GM19043 (cell line): Measurements from ENCODE around the gene EMP3.
"Not testable (repeated sequence)": the region's sequence is repeated elsewhere in the genome, so short reads cannot be mapped to it uniquely, and the experiment has no call there.

Experiments used
- ATAC-seq: cut with Tn5 transposase; IDR thresholded peaks from one replicate; pipeline ENCODE4 v1.9.1; 2021; ENCODE audit warnings: low read depth; ENCODE audit not compliant: unreplicated experiment

The EMP3 gene

DNA sequence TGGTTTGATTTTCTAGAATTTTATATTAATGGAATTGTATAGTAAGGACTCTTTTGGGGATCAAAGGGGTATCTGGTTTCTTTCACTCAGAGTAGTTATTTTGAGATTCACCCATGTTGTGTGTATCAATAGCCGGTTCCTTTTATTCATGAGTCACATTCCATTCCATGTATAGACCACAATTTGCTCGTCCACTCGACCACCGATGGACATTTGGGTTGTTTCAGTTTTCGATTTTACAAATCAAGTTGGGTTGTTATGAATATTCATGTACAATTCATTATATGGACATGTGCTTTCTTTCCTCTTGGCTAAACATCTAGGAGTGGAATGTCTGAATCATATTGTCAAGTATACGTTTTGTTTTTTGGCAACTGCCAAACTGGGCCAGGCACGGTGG lies 9.6 kb upstream of the EMP3 start:
- no peak for ATAC-seq

DNA sequence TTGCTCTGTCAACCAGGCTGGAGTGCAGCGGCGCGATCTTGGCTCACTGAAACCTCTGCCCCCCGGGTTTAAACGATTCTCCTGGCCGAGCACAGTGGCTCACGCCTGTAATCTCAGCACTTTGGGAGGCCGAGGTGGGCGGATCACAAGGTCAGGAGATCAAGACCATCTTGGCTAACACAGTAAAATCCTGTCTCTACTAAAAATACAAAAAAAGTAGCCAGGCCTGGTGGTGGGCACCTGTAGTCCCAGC lies 7.7 kb upstream of the EMP3 start:
- ATAC-seq: not testable (repeated sequence)

DNA sequence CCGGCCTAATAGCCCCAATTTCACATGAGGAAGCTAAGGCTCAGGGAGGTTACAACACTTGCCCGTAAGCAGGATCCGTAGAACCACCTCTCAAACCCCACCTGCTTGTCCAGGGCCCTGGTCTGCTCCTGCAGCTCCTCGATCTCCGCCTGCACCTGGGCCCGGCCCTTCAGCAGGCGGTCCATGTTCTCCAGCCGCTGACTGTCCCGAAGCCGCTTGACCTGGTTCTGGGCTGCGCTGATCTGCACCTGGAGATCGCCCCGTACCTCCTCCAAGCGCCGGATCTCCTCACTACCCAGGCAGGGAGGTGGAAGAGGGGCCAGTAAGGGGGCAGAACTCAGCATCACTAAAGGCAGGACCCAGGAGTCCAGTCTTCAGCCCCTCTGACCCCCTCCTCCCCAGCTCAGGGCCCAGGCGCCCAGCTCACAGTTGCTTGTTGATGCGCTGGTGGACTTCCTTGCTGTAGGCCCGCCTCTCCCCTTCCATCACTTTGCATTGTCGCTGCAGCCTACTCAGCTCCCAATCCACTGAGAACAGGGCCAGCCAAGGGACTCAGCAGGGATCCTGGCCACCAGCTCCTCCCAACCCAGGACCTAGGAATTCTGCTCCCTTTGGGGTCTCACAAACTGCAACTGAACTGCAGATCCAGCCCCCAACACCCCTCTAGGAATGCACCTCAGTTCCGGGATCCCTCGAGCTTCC lies 6.9 kb upstream of the EMP3 start:
- no peak for ATAC-seq

DNA sequence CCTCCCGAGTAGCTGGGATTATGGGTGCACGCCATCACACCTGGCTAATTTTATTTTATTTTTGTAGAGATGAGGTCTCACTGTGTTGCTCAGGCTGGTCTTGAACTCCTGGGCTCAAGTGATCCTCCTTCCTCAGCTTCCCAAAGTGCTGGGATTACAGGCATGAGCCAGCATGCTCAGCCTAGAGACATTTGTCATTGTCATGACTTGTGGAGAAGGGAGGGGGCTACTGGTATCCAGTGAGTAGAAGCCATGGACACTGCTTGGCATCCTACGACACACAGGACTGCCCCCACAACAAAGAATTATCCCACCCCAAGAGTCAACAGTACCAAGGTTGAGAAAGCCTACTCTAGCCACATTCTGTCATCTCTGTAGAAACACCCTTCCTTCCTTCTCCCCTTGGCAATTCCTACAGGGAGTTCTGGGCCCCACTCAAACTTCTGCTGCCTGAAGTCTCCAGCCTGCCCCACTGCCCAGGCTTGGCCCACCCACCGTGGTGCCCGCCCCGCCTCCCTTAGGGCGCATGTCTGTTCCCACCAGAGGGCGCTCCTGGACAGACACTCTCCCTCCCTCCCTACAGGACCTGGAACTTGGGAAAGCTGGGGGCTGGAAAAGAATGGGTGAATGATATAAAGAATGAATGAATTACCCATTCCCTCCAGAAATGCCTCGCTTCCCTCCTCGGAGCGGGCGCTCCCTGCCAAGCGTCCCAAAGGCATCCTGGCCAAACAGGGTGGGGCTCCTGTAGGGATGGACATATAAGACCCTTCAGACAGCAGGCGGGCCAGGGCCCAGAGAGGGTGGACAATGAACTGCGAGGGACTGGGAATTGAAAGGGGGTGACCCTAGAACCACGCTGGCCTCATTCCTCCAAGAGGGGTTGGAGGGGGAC lies 5.5 kb upstream of the EMP3 start:
- no peak for ATAC-seq

DNA sequence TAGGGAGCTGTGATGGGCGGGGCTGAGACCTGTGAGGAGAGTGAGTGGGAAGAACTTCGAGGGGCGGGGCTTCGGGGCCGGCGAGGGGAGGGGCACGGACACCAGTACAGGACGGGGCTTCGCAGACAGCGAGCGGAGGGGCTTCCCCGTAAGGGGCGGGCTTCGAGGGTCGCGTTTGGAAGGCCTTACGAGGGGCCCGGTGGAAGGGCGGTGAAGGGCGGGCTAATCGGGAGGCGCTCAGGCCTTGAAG lies 4.1 kb upstream of the EMP3 start:
- peak; percentile 35 for ATAC-seq

DNA sequence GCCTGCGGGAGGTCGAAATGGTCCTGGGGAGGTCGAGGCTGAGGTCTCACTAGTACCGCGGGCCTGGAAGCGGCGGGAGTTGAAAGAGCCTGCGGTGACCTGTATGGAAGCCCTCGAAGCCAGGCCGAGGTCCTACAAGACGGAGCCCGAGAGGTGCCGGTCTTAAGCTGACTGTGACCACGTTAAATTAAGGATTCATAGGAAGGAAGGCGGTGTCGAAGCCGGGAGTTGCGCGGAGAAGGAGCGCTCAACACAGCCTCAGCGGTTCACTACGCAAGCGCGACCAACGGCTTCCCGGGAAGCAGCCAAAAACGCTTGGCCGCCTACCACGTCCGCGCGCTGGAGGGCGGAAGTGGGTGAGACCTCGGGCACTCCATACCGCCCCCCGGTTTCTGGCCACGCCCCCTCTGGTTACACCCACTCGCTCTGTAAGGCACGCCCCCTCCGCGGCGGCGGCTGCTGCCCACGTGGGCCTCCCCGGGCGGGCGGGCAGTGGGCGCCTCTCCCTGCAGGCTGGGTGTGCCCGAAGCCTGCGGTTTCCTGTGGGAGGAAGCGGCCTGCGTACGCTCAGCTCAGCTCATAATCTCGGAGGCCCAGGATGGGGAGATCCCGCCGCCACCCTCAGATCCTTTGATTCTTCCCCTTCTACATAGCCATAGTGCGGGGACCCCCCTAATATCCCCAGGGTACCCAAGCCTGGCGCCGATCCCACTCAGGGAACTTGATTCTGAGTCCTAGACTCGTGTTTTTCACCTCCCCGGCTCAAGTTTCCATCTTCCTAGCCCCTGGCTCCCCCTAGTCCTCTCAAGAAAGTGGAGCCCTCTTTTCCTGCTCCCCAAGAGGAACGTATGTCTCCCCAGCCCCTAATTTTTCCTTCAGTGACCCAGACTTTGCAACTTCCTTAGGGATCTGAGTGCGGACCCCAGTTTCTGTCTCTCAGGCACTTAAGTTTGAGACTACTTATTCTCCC lies 3.4 kb upstream of the EMP3 start:
- ATAC-seq: peak; percentile 58

DNA sequence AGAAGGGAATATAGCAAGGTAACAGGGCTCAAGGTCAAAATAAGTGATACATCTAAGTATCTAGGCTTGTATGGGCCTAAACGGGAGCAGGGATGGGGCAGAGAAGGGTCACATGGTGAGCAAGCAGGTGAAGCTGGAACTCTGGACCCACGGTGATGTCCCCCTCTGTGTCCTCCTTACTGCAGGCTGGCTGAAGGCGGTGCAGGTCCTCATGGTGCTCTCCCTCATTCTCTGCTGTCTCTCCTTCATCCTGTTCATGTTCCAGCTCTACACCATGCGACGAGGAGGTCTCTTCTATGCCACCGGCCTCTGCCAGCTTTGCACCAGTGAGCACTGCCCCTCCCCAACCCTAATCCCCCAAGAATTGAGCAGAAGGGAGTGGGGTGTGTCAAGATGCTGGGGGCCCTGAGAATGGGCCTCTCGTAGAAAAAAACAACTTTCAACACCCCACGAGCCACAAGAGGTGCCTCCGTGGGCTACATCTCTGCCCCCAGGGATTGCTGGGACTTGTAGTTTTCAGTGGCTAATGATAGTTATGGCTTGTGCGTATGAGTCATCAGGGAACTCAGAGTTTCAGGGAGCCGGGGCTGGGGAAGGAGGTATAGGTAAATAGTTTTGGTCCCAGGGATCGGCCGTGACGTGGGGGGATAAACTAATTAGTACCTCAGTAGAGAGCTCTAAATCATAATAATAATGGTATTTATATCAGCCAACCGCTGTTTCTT lies 4.0 kb downstream of the EMP3 start:
- no peak for ATAC-seq

DNA sequence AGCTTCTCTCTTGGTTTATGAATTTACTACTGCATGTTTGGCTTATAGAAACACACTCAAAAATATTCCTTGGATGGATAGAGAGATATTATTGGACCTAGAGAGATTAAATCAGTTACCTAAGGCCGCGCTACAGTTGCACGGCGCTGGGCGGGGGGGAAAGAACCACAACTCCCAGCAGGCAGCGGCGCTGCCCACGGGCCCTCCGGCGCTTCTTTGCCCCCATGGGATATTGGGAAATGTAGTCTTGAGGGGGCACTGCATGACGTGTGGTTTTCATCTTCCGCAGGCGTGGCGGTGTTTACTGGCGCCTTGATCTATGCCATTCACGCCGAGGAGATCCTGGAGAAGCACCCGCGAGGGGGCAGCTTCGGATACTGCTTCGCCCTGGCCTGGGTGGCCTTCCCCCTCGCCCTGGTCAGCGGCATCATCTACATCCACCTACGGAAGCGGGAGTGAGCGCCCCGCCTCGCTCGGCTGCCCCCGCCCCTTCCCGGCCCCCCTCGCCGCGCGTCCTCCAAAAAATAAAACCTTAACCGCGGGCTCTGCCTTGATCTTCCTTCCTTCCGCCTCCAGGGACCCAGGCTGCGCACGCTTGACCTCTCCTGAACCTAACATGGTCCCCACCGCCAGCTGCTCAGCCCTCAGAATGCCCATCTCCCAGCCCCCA lies 4.8 kb downstream of the EMP3 start:
- ATAC-seq: no peak

DNA sequence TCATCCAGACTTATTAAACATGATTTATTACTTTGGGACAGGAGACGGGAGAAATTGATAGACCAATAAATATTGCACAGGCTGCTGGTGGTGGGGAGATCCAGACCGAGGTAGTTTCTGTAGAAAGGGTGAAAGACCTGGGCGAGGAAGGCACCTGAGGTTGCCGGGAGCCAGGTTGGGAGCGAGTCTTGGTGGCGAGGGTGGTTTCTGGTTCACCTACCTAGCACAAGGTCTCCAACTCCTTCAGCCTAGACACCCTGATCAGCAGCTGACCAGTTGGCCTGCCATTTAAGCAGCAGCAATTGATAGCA lies 7.0 kb downstream of the EMP3 start:
- ATAC-seq: no peak

DNA sequence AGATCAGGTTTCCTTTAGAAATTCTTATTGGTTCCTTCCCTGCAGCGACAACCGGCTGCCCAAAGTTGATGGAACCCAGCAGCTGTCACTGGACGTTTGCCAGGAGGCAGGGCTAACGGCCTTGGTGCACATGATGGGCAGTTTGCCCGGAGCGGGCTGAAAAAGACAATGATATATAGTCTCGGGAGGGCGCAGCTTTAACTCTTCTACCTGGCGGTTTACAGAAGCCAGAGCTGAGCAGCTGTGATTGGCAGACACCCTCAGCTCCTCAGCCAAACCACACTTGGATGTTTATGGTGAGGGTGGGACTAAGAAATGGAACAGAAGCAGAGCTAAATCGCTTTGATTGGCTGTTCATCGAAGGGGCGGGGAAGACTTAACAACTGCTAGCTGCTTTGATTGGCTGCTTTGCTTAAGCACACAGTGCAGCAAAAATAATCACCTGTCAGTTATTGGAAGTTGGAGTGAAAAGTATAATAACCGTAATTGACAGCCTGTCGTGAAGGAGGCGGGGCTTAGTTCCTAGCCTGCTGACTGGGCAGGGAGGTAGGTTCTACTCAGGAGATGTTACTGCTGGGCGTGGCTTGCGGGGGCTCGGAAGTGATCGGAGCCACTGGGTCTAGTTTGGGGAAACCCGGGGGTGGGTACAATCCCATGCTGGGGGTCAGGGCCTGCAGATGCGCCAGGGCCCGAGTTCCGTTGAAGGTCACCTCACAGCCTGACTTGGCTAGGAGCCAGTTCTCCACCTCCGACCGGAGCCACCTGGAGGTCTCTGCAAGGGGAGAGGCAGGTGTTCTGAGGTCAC lies 7.5 kb downstream of the EMP3 start:
- ATAC-seq: peak; percentile 46

DNA sequence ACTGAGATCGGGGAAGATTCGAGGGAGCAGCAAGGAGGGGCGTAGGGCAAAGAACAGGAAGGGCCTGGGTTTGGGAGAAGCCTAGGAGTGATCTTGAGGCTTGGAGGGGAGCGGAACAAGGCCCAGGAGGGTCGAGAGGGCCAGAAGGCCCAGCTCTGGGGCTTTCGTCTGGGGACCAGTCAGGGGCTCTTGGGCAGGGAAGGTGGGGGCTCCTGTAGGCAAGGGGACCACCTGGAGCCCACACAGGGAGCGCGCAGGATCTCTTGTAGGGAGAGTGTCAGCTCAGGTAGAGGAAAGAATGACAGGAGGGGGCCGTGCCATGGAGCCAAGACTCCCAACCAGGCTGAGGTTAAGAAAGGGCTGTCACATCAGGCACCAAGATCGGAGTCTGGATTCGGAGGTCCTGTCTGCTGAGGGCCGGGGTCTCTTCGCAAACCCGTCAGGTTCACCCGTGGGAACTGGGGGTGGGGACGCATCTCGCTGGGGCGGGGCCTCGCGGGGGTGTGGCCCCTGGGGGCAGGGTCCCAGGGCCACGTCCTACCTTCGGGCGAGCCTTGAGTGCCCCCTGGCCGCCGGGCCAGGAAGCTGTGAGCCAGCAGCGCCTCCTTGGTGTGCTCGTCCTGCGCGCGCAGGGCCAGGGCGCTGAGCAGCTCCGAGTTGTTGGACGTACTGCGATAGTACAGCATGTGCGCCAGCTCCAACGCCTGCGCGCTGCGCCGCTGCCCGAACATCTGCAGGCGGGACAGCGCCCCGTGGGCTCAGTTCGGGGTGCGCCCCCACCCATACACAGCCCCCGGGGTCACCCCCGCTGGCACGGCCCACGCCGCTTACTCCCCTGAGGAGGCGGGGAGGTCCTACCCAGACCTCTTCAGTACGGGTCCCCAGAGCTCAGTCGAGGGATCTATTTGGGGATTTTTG lies 8.4 kb downstream of the EMP3 start:
- ATAC-seq: peak; percentile 52

DNA sequence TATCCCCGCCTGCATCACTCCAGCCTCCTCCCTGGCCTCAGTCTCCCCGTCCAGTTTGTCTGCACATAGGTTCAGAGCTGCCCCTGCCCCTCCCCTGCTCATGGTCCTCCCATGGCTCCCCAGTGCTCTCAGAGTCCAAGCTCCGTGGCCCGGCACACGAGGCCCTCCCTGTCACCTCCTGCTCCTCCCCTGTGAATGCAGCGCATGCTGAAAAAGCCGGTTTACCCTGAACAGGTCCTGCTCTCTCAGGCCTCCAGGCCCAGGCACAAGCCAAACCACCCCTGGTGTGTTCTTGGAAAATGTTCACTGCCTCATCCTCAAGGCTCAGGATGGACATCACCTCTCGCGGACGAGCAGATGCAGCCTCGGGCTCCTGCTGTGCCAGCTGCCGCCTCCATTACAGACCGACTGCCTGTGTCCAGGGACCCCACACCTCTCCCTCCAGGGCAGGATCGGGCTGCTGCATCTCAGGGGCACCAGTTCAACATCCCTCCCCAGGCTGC lies 13.0 kb downstream of the EMP3 start:
- no peak for ATAC-seq

DNA sequence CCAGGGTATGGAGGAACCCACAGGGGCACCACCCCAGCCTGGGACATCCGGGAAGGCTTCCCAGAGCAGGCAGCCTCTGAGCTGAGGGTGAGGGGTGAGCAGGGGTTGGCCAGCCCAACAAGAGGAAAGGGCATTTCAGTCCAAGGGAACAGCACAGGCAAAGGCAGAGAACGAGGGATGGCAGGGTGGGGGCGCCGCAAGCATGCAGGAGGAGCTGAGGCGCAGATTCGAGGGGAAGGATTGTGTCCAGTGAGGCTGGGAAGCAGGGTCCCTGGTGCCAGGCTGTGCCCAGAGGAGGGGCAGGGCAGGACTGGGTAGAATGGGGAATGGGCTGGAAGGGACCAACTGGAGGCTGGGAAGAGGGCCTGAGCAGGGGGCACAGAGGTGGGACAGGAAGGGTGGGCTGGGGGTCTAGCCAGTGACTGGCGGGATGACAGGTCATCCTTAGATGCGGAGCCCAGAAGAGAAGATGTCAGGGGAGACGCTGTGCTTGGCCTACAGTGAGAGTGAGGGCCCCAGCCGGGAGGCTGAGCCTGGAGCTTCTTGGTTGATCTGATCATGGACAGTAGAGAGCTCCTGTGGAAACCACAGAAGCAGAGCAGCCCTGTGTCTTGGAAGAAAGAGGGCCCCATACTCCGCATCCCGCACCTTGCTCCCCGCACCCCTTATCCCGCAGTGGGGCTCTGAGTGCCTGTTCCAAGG lies 13.6 kb downstream of the EMP3 start:
- ATAC-seq: no peak

DNA sequence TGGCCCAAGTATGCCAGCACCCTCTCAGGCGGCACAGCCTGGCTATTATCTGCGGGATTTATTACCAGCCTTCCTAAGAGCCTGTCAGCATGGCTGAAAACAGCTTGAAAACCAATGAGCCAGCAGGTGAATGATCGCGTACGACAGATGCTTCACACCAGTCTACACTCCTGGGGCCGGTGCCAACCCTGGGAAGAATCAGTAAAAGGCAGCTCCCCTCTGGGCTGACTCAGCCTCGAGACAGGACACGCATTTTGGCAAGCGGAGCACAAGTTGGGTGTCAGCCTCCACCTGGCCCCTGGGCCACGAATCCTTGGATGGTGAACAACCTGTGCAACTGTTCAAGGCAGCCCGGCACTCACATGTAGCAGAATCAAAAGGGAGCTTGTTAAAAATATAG lies 15.6 kb downstream of the EMP3 start:
- no peak for ATAC-seq

DNA sequence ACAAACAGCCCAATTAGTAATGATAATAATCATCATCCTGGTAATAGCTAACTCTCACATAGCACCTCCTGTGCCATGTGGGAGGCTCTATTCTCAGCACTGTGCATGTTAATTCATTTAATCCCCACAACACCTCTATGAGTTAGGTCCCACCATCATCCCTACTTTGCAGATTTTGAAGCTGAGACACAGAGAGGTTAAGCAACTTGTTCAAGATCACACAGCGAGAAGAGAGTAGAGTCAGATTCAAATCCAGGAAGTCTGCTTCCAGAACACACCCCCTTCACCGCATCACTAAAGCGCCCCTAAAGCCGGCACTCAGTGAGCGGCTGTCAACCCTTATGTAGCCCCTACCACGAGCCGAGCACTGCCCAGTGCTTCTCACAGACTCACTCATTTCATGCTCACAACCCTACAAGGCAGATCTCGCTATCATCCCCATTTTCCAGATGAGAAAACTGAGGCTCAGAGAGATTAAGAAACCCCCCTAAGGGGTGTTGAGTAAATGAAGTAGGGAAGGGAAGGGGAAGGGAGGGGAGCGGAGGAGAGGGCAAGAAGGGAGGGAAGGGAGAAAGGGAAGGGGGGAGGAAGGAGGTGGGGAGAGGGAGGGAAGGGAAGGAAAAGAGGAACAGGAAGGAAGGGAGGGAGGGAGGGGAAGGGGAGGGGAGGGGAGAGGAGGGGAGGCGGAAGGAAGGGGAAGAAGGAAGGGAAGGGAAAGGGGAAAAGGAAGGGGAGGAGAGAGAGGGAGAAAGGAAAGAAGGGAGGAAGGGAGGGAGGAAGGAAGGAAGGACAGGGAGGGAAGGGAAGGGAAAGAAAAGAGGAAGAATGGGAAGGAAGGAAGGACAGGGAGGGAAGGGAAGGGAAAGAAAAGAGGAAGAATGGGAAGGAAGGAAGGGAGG lies 16.4 kb downstream of the EMP3 start:
- no peak for ATAC-seq

DNA sequence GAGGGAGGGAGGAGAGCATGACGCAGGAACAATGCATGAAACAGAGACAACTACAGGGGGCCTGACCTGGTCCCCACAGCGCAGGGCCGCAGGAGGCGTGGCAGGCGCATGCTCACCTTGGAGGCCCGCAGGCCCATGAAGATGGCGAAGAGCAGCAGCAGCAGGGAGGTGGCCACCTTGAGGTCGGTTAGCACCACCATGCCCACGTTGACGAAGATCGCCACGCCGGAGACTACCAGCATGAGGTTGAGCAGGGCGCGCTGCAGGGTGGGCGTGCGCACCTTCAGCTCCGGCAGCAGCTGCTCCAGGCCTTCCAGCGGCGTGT lies 17.0 kb downstream of the EMP3 start:
- ATAC-seq: no peak
